Stimulated activated CD4-positive, alpha-beta T cell treated with anti-CD3 and anti-CD28 coated beads, Interleukin-1b, Interleukin-23, amount 100 ng/mL, for 48 hours (primary cell): ENCODE measurements around the gene RRAS.

Experiments
- DNase-seq: peaks from one replicate; pipeline ENCODE4 v3.0.0-alpha.2; 2020

The RRAS gene

GRCh38 chr19:49593233-49594113 lies 46.5 kb downstream of the RRAS start:
- DNase-seq = peak; percentile 94

GRCh38 chr19:49592486-49593232 lies 47.3 kb downstream of the RRAS start:
- peak; percentile 22 for DNase-seq

- DNase-seq = peak; percentile 52
Observed at GRCh38 chr19:49591731-49592485, 48.0 kb downstream of the RRAS start.

DNA sequence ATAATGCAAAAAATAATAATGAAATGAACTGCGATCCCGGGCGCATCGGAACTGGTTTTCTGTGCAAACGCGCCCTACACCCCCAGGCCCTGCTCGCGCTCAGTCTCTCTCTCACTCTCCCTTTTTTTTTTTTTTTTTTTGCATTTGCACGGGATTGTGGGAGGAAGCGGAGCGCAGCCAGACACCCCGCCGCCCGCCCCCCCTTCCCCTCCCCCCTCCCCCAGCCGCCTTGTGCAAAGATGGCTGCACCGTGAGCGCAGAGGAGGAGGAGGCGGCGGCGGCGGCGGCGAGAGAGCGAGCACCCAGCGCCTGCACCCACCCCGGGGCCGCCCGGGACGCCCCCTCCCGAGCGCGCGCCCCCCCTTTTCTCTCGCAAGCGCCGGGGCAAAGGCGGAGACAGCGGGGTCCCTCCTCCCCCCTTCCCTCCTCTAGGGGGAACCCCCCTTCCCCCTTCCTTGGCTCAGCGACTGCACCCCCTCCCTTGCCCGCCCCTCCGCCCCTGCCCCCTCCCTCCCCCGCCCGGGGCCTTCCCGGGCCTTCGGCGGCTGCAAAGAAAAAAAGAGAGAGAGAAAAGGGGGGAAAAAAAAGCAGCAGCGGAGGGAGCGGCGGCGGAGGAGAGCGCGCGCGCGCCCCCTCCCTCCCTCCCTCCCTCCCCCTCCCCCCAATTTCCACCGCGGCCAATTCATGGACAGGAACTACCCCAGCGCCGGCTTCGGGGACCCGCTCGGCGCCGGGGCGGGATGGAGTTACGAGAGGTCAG lies 48.8 kb downstream of the RRAS start, which contains the start of gene PRR12:
PRR12 (plus strand) TSS at position 212 of the 760 bp plus-strand sequence; CDS start at position 685, 473 bp downstream.
- peak; percentile 62 for DNase-seq

GRCh38 chr19:49590071-49590970 lies 49.6 kb downstream of the RRAS start:
- peak; percentile 96 for DNase-seq

DNA sequence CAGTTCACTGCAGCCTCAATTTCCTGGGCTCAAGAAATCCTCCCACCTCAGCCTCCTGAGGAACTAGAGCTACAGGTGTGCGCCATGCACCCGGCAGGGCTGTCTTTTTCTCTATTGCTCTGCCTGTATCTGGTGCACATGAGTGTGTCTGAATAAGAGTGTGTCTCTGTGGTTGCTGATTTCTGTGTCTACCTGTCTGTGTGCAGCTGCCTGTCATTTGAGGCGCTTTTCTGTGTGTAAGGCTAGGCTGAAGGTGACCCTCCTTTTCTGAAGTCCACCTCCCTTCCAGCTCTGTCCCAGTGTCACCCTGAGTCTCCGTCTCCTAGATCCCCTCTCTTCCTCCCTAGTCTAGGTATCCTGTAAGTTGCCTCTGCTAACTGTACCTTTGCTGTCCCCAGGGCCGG lies 50.4 kb downstream of the RRAS start:
- no peak for DNase-seq

DNA sequence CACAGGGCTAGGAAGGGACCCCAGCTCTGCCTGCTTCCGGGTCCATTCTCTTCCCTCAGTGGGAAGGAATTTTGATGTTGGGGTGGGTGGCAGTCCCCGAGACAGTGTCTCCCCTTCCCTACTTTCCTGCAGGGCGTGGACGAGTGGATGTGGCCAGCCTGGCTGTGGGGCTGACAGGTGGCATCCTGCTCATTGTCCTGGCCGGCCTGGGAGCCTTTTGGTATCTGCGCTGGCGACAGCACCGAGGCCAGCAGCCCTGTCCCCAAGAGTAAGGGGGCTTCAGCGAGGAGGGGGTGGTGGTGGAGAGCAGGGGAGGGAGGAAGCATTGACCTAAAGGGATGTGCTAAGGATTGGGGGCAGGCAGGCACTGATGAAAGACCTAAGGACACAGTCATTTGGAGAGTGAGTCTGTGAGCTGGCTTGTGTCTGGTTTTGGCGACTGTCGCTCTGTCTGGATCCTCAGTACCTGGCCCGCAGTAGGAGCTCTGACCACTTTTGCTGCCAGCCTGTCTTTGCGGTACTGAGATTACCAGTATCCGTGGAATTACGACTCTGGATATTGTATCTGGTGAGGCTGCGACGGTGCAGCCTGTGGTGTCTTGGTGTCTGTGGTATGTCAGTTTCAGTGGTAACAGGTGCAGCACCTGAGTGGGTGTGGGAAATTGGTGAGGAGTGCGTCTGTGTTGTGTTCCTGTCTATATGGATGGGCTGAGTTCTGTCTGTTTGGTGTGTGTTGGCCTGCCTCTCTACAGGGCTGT lies 51.4 kb downstream of the RRAS start:
- DNase-seq = peak; percentile 66

- DNase-seq = no peak
Observed at GRCh38 chr19:49587227-49587626, 52.7 kb downstream of the RRAS start.
